Measurements from ENCODE around the gene SLCO3A1. TPM values are rescaled to one million over a fixed set of nuclear protein-coding genes. Genes with fewer than 3 reads are reported as not detected.
A peak's percentile ranks its signal among the peaks of the same experiment; 100 is the strongest.
"Not testable (repeated sequence)": the region's sequence is repeated elsewhere in the genome, so short reads cannot be mapped to it uniquely, and the experiment has no call there.

Gene SLCO3A1
- total RNA-seq, 4 donors from 2014 or later: 23.1 to 62.8 (median 35.1) TPM

DNA sequence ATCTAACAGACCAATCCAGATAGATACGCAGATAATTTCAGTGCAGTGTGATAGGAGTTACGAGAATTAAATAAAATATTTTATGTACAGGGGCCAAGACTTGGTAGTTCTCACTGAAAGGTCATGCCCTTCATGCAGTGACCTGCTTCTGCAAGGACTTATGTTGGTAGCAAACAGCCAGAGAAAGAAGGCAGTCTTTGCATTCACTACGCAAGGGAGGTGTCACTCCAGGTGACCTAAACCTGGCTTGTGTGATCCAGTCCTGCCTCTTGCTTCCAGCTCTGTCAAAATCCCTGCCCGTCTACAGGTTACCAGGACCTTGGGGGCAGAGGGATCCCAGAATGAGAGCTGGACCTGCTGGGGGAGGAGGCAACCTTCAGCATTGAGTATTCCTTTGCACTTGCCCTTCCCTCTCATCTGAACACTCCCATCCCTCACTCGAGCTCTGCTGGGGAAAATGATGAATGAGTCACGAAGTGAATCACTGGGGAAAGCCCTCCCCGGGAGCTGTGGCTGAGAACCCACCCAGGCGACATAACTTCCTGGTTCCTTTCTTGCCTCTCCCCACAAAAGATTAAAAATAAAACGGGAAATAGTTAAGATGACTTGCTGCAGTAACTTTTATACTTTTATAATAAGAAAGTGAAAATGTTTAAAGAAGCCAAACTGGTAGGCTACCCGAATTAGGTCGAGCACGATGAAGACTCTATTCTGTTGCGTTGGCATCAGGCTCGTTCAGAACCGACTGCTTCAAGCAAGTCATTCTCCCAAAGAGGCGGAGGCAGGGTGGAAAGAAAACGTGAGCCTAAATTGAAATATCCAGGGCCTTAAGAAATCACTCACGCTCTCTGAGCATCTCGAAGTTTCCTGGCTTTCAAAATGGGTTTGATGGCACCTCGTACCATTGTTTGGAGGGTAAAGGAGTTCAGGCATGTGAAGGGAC lies 216.1 kb downstream of the SLCO3A1 start:
- 19 to 20% methylated on average over 20 of the region's 20 CpGs for WGBS, 2 donors
- intact Hi-C loops (cut with DNase I; ENCODE audit: low total_unique reads): loop anchor here (10.0 kb wide), 1 partner anchor 365 kb away; no protein-coding TSS in a partner anchor
- no peak overlapping the region for H3K4me3 ChIP-seq (ENCODE audit: low read depth, poor library complexity, severe bottlenecking)
- DNase-seq (ENCODE audit: low spot score in 2 of 2): peak; percentile 69 to 91
- no peak for TF ChIP-seq POLR2A (IDR thresholded peaks at IDR 0.05)
- TF ChIP-seq, protein P1, sequence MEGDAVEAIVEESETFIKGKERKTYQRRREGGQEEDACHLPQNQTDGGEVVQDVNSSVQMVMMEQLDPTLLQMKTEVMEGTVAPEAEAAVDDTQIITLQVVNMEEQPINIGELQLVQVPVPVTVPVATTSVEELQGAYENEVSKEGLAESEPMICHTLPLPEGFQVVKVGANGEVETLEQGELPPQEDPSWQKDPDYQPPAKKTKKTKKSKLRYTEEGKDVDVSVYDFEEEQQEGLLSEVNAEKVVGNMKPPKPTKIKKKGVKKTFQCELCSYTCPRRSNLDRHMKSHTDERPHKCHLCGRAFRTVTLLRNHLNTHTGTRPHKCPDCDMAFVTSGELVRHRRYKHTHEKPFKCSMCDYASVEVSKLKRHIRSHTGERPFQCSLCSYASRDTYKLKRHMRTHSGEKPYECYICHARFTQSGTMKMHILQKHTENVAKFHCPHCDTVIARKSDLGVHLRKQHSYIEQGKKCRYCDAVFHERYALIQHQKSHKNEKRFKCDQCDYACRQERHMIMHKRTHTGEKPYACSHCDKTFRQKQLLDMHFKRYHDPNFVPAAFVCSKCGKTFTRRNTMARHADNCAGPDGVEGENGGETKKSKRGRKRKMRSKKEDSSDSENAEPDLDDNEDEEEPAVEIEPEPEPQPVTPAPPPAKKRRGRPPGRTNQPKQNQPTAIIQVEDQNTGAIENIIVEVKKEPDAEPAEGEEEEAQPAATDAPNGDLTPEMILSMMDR (IDR thresholded peaks at IDR 0.05): no peak

- 72 to 79% methylated on average over 8 of the region's 8 CpGs for WGBS, 2 donors
- intact Hi-C loops (cut with DNase I; ENCODE audit: low total_unique reads): loop anchor here (10.0 kb wide), 1 partner anchor 365 kb away; no protein-coding TSS in a partner anchor
- not testable (repeated sequence) for H3K4me3 ChIP-seq (ENCODE audit: low read depth, poor library complexity, severe bottlenecking); DNase-seq (ENCODE audit: low spot score in 2 of 2)
Measured at GRCh38 chr15:92070251-92070650, 216.7 kb downstream of the SLCO3A1 start.

DNA sequence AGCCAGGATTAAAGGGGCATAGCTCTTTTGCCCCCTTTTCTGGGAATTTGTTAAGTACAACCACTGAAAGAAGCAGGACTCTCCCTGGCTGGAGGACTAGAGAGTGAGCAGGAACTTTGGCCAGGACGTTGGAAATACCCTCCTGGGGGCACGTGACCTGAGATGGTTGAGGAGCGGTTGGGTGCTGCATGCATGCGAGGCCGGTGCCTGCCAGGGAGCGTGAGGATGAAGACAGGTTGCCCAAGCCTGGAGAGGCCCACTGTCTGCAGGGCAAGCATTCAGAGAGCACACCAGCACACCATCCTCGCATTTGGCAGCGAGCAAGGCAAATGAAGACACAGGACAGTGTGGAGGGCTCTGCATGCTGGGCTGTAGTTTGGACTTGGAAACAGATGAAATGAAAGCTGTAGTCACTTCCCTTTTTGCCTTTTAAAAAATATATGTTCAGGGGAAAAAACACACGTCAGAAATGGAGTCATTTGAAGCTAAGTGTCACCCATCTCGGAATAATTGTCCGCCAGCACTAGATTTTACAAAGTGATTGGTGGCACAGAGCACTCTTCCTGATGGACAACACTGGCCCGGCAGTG lies 217.6 kb downstream of the SLCO3A1 start:
- WGBS, 2 donors: 57 to 63% methylated on average over 12 of the region's 12 CpGs
- intact Hi-C loops (cut with DNase I; ENCODE audit: low total_unique reads): loop anchor here (10.0 kb wide), 1 partner anchor 366 kb away; no protein-coding TSS in a partner anchor
- DNase-seq (ENCODE audit: low spot score in 2 of 2): no peak
- H3K4me3 ChIP-seq (ENCODE audit: low read depth, poor library complexity, severe bottlenecking): no peak overlapping the region
- TF ChIP-seq, protein P1 (IDR thresholded peaks at IDR 0.05): no peak
- no peak for TF ChIP-seq POLR2A (IDR thresholded peaks at IDR 0.05)

- no peak for DNase-seq (ENCODE audit: low spot score in 2 of 2)
- TF ChIP-seq, protein P1 (IDR thresholded peaks at IDR 0.05): no peak
- no peak for TF ChIP-seq POLR2A (IDR thresholded peaks at IDR 0.05)
- intact Hi-C loops (cut with DNase I; ENCODE audit: low total_unique reads): loop anchor here (10.0 kb wide), 1 partner anchor 368 kb away; no protein-coding TSS in a partner anchor
- no peak overlapping the region for H3K4me3 ChIP-seq (ENCODE audit: low read depth, poor library complexity, severe bottlenecking)
- WGBS, 2 donors: 88 to 91% methylated on average over 9 of the region's 9 CpGs
Measured at GRCh38 chr15:92073044-92073785, 219.7 kb downstream of the SLCO3A1 start.

GRCh38 chr15:92074101-92074500 lies 220.6 kb downstream of the SLCO3A1 start:
- TF ChIP-seq, protein P1 (IDR thresholded peaks at IDR 0.05): no peak
- no peak for TF ChIP-seq POLR2A (IDR thresholded peaks at IDR 0.05)
- intact Hi-C loops (cut with DNase I; ENCODE audit: low total_unique reads): loop anchor here (10.0 kb wide), 1 partner anchor 369 kb away; no protein-coding TSS in a partner anchor
- WGBS, 2 donors: 72 to 83% methylated on average over 4 of the region's 4 CpGs
- no peak for DNase-seq (ENCODE audit: low spot score in 2 of 2)
- H3K4me3 ChIP-seq (ENCODE audit: low read depth, poor library complexity, severe bottlenecking): no peak overlapping the region
